SH-SY5Y (cell line): ENCODE results near the gene DNAJC6.

Experiments used
- GATA2 ChIP-seq: IDR thresholded peaks from 2 replicates; pipeline ENCODE4 v1.6.1; 2011; ENCODE audit warnings: mild to moderate bottlenecking, low read depth, low read length
- GATA3 ChIP-seq: IDR thresholded peaks from 2 replicates; pipeline ENCODE4 v1.6.1; 2011; ENCODE audit warnings: low read depth, mild to moderate bottlenecking, low read length, moderate library complexity

DNA sequence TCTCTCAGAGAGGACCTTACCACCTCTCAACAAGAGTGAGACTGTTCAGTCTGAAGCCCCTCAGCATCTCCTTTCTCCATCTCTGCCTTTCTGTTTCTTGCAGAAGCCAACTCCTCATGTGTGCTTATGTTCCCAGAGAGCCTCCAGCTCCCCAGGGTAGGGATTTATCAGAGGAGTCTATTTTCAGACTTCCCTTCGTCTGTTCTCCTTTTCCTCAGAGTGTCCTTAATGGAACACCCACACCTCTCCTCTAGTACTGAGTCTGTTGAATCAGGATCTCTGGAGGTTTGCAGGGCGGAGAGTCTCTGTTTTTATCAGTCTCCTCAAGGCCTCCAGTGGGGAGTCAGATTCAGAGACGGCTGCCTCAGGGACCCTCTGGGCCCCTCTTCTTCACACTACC lies 25.1 kb upstream of the DNAJC6 start:
- no peak for TF ChIP-seq GATA3
- no peak for TF ChIP-seq GATA2
